ENCODE data around the gene PLXNA4.

PLXNA4 gene

DNA sequence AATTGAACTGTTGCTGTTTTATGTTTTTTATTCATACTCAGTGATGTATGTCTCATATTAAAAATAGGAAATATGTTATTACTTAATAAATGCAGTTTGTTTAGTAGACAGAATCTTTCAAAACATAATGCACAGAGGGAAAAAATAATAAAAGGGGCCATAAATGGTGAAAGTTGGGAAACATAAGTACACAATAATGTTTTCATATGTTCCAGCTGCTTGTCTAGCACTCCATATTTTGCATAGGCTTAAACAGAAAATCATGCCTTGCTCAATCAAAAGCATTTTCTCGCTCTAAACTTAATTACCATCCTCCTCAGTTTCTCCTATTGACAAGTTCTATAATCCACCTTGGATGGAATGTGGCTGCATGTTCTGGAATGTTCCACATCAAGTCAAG lies 333.2 kb downstream of the PLXNA4 start:
- TF ChIP-seq, protein P1, sequence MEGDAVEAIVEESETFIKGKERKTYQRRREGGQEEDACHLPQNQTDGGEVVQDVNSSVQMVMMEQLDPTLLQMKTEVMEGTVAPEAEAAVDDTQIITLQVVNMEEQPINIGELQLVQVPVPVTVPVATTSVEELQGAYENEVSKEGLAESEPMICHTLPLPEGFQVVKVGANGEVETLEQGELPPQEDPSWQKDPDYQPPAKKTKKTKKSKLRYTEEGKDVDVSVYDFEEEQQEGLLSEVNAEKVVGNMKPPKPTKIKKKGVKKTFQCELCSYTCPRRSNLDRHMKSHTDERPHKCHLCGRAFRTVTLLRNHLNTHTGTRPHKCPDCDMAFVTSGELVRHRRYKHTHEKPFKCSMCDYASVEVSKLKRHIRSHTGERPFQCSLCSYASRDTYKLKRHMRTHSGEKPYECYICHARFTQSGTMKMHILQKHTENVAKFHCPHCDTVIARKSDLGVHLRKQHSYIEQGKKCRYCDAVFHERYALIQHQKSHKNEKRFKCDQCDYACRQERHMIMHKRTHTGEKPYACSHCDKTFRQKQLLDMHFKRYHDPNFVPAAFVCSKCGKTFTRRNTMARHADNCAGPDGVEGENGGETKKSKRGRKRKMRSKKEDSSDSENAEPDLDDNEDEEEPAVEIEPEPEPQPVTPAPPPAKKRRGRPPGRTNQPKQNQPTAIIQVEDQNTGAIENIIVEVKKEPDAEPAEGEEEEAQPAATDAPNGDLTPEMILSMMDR (IDR thresholded peaks at IDR 0.05; ENCODE audit: low read depth, low read length), result no peak
- DNase-seq (ENCODE audit: low read depth, low spot score), result no peak
- in situ Hi-C loops (cut with HindIII; ENCODE audit: low sequenced_read_pairs), result no loop called here
- H3K4me3 ChIP-seq (ENCODE audit: low read depth, low read length), result no peak overlapping the region

GRCh38 chr7:132242192-132242812 lies 334.0 kb downstream of the PLXNA4 start:
- no peak for DNase-seq (ENCODE audit: low read depth, low spot score)
- TF ChIP-seq, protein P1 (IDR thresholded peaks at IDR 0.05; ENCODE audit: low read depth, low read length), result no peak
- no peak overlapping the region for H3K4me3 ChIP-seq (ENCODE audit: low read depth, low read length)
- in situ Hi-C loops (cut with HindIII; ENCODE audit: low sequenced_read_pairs), result no loop called here

DNA sequence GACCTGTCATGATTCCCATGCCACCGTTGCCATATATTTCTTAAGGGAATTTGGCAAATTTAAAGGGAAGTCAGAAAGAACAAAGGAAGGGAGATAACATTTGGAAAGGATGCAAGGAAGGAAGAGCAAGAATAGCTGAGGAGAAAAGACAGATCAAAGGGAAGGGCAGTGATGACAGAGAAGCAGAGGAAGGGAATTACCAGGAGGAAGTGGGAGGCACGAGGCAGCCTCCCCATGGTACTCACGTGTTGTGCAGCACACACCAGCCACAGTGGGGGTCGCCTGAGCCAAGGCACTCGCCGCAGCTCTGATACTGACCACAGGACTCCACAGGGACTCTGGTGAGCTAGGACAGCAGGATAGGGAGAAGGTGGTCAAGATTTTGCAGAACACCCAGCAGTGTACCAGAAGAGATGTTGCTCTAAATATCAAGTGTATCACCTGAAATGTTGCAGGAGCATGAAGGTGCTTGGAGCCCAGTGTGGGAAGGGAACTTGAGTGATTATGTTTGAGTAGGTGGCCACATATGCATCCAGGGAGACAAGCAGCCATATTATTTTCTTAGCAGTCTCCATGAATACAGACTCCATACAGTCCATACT lies 335.3 kb downstream of the PLXNA4 start:
- TF ChIP-seq, protein P1 (IDR thresholded peaks at IDR 0.05; ENCODE audit: low read depth, low read length), result no peak
- in situ Hi-C loops (cut with HindIII; ENCODE audit: low sequenced_read_pairs), result no loop called here
- no peak for DNase-seq (ENCODE audit: low read depth, low spot score)
- no peak overlapping the region for H3K4me3 ChIP-seq (ENCODE audit: low read depth, low read length)

DNA sequence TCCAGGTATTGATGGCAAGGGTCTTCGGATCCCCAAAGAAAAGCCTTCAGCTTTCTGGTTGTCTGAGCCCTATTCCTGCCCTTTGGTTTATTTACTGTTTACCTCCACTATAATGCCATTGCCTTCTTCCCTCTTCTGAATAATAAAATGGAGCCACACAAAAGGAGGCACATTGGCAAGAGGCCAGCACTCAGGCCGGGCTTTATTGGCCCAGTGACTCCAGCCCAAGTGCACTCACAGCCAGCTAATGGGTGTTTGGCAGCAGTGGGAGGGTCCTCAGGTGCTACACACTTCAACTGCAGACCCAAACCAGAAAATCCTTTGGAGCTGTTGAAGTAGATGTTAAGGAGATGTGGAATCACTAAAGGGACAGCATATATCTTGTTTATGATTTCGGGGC lies 336.0 kb downstream of the PLXNA4 start:
- H3K4me3 ChIP-seq (ENCODE audit: low read depth, low read length), result no peak overlapping the region
- in situ Hi-C loops (cut with HindIII; ENCODE audit: low sequenced_read_pairs), result no loop called here
- DNase-seq (ENCODE audit: low read depth, low spot score), result no peak
- TF ChIP-seq, protein P1 (IDR thresholded peaks at IDR 0.05; ENCODE audit: low read depth, low read length), result no peak

DNA sequence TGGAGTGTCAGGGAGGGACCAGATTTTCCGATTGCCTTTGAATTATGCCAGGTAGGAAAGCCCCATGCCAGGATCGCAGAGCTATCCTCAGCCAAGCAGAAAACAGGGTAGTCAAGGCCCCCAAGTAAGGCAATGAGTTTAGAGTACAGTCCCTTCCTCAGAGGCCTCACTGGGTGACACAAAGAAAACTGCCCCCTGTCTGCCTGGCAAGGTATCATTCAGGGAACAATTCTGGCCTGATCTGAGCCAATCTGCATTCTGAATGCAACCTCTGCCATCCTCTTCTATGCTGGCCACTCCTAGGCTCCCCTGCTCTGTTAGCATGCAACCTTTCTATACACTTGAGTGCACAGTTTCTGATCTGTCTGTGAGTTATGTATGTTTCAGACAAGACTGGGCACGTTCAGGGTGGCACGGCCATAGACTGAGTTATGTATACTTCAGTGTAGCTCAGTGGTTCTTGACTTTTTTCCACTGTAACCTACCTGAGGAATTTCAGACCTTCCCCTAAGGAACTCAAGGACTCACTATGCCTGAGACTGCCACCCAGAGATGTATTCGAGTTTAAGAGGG lies 336.8 kb downstream of the PLXNA4 start:
- in situ Hi-C loops (cut with HindIII; ENCODE audit: low sequenced_read_pairs), result no loop called here
- no peak overlapping the region for H3K4me3 ChIP-seq (ENCODE audit: low read depth, low read length)
- no peak for DNase-seq (ENCODE audit: low read depth, low spot score)
- TF ChIP-seq, protein P1 (IDR thresholded peaks at IDR 0.05; ENCODE audit: low read depth, low read length), result no peak

GRCh38 chr7:132234711-132235110 lies 341.6 kb downstream of the PLXNA4 start:
- no peak overlapping the region for H3K4me3 ChIP-seq (ENCODE audit: low read depth, low read length)
- DNase-seq (ENCODE audit: low read depth, low spot score), result peak; percentile 45
- in situ Hi-C loops (cut with HindIII; ENCODE audit: low sequenced_read_pairs), result no loop called here
- TF ChIP-seq, protein P1 (IDR thresholded peaks at IDR 0.05; ENCODE audit: low read depth, low read length), result no peak

Measured in astrocyte of the spinal cord (primary cell).